Measurements from ENCODE around the gene CRACR2B. TPM values are rescaled to one million over a fixed set of nuclear protein-coding genes. Genes with fewer than 3 reads are reported as not detected.

The CRACR2B gene
- total and polyA plus RNA-seq, 2 of the 8 experiments (the other 6 are each of a cell fraction or from before 2014, with no cell fraction given), result 18.2 to 26.4 TPM

DNA sequence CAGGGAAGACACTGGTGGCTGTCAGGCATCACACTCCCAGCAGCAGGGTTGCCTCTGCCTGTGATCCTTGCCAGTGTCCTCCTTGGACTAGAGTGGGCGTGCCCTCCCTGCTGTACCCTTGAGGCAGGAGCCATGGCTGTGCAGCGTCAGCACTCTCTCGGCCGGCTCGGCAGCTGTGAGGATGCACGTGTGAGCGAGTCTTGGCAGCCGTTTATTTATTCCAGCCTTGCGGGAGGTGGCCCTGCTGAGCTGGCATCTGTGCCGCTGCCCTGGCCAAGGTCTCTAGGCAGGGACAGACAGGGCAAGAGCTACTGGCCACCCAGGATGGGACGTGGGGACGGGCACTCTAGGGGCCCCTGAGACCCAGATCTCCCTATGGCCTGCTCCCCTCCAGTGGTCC, 48.8 kb downstream of the CRACR2B start (continued):
- TF ChIP-seq, protein P1, sequence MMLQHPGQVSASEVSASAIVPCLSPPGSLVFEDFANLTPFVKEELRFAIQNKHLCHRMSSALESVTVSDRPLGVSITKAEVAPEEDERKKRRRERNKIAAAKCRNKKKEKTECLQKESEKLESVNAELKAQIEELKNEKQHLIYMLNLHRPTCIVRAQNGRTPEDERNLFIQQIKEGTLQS (IDR thresholded peaks at IDR 0.05; ENCODE audit: insufficient read depth, low read depth, low read length), result no peak
- no peak for TF ChIP-seq PHF8 (conservative IDR thresholded peaks at IDR 0.05; ENCODE audit: low read depth, low read length)
- no peak for TF ChIP-seq HDAC2 (IDR thresholded peaks at IDR 0.05; ENCODE audit: borderline replicate concordance in 1 of 2, low read depth in 2 of 2, low read length in 2 of 2)

Measured in H1 (cell line).